GM18526 (cell line): Measurements from ENCODE around the gene GAREM1.

Experiments used
- POLR2A ChIP-seq: IDR thresholded peaks from 3 replicates; pipeline ENCODE4 v1.6.1; 2011; ENCODE audit not compliant: insufficient read length; ENCODE audit errors: extremely low read depth

Gene GAREM1

GRCh38 chr18:32393407-32393806 lies 77.3 kb downstream of the GAREM1 start:
- TF ChIP-seq POLR2A = no peak

GRCh38 chr18:32391126-32391525 lies 79.6 kb downstream of the GAREM1 start:
- no peak for TF ChIP-seq POLR2A

- TF ChIP-seq POLR2A = no peak
Measured at GRCh38 chr18:32389858-32390257, 80.8 kb downstream of the GAREM1 start.

- no peak for TF ChIP-seq POLR2A
Measured at GRCh38 chr18:32389191-32389590, 81.5 kb downstream of the GAREM1 start.

- TF ChIP-seq POLR2A = no peak
Measured at GRCh38 chr18:32386471-32386870, 84.2 kb downstream of the GAREM1 start.

GRCh38 chr18:32383050-32383819 lies 87.4 kb downstream of the GAREM1 start:
- no peak for TF ChIP-seq POLR2A

GRCh38 chr18:32381761-32382160 lies 88.9 kb downstream of the GAREM1 start:
- TF ChIP-seq POLR2A = no peak

- no peak for TF ChIP-seq POLR2A
Measured at GRCh38 chr18:32380559-32380958, 90.1 kb downstream of the GAREM1 start.

GRCh38 chr18:32379891-32380290 lies 90.8 kb downstream of the GAREM1 start:
- TF ChIP-seq POLR2A = no peak

GRCh38 chr18:32378705-32379104 lies 92.0 kb downstream of the GAREM1 start:
- TF ChIP-seq POLR2A = no peak

- TF ChIP-seq POLR2A = no peak
Measured at GRCh38 chr18:32373995-32374394, 96.7 kb downstream of the GAREM1 start.

GRCh38 chr18:32373505-32373904 lies 97.2 kb downstream of the GAREM1 start:
- no peak for TF ChIP-seq POLR2A

- no peak for TF ChIP-seq POLR2A
Measured at GRCh38 chr18:32372381-32373061, 98.2 kb downstream of the GAREM1 start.

GRCh38 chr18:32372047-32372380 lies 98.7 kb downstream of the GAREM1 start:
- no peak for TF ChIP-seq POLR2A

- TF ChIP-seq POLR2A = no peak
Measured at GRCh38 chr18:32371384-32371783, 99.3 kb downstream of the GAREM1 start.

GRCh38 chr18:32368991-32369390 lies 101.7 kb downstream of the GAREM1 start:
- TF ChIP-seq POLR2A = no peak

- TF ChIP-seq POLR2A = no peak
Measured at GRCh38 chr18:32368170-32368569, 102.5 kb downstream of the GAREM1 start.
